HG02973 (cell line): ENCODE results near the gene ASTN2.
"Not testable (repeated sequence)": the region's sequence is repeated elsewhere in the genome, so short reads cannot be mapped to it uniquely, and the experiment has no call there.

Experiments used
- ATAC-seq: cut with Tn5 transposase; IDR thresholded peaks from one replicate; pipeline ENCODE4 v1.9.1; 2021; ENCODE audit warnings: moderate library complexity; ENCODE audit not compliant: unreplicated experiment

ASTN2 gene

DNA sequence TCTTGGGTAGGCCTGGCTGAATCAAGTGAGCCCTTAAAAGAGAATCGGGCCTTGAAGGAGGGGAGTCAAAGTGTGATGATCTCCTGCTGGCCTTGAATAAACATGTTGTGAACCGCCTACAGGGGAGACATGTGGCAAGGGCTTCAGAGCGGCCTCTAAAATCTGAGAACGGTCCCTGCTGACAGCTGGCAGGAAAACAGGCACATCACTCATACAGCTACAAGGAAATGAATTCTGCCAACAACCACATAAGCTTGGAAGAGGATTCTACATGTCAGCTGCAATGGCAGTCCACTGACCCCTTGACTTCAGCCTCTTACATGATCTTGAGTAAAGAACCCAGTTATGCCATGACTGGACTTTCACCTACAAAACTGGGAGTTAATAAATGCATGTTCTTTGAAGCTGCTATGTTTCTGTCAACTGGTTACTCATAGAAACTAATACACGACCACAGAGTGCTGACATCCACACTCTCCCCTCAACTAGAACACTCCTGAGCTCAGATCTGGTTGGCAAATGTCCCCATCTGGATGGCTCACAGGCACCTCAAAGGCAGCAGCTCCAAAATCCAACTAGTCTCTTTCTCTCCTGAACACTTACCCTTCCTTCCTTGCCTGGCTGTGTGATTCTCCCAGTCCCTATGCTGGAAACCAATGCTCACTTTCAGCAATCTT is 333.1 kb downstream of the ASTN2 start:
- ATAC-seq: no peak

- ATAC-seq: no peak
Measured at GRCh38 chr9:117080765-117081390, 334.0 kb downstream of the ASTN2 start.

- no peak for ATAC-seq
Measured at GRCh38 chr9:117076571-117077290, 338.1 kb downstream of the ASTN2 start.

GRCh38 chr9:117075636-117076035 is 339.2 kb downstream of the ASTN2 start:
- no peak for ATAC-seq

DNA sequence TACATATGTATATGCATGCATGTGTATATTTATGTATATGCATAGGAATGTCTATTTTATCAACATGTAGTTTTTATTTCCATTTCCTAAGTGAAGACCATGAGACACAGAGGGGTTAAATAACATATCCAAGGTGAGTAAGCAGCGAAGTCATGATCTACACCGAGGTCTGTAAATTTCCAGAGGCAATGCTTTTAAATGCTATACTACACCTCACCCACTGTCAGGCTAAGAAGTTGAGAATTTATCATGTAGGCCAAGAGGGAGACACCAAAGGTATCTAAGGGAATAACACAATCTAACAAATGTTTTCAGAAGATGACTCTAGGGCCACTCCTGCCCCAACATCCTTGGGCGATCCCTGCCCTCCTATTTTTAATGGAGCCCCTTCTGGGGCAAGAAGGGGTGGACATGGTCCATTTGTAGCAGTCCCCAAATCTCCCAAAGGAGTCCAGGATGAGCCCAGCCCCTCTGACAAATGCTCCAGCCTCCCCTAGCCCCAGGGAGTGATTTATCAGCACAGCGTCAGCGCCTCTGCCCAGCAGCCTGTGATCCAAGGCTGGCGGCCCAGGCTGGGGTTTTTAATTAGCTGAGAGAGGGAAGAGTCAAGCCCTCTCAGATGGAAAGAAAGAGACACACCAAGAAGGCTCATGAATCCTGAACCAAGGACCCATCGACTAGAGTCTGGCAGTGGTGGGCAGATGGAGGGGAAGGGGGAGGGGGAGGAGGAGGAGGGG is 339.9 kb downstream of the ASTN2 start:
- no peak for ATAC-seq

DNA sequence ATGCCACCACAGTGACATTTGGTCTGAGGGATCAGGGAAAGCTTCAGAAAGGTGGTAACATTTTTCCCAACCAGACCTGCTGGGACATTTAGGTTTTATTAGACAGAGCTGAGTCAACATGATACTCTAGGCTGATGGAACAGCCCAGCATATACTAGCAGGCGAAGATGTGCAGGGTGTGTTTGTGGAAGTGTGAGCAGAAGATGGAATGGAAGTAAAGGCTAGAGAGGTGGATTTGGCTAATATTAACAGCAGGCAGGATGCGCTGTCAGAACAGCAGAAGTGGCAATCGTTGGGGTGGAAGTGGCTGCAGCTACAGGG is 340.6 kb downstream of the ASTN2 start:
- ATAC-seq: no peak

DNA sequence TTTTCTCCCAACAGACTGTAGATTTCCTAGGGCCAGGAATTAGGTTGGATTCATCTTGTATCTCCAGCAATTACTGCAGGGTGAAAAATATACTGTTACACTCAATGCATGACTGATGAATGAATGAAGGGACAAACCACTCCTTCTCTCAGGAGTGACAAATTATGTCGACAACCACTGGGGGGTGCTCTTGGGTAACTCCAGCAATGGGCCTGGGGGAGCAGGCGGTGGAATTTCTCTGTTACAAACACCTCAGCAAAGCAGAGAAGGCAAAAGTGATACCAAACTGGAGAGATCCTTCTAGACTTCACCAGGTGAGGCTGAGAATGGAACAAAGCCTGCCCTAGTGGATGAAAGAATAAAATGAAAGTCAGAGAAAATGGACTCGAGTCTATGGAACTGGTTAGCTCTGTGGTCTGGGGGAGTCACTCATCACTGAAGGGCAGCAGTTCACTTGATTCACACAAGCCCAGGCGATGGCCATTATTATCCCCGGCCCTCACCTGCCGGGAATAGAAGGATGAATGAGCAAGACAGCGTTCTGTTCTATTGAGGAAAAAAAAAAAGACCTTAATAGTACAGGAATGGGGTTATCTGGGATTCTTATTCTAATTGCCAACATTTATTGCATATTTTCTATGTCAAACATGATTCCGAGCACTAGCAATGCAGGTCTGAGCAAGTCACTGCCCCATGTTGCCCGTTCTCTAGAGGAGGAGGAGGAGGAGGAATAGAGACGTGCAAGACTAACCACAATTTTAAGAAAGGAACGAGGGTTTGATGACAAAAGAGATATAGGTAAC is 341.1 kb downstream of the ASTN2 start:
- ATAC-seq: no peak

DNA sequence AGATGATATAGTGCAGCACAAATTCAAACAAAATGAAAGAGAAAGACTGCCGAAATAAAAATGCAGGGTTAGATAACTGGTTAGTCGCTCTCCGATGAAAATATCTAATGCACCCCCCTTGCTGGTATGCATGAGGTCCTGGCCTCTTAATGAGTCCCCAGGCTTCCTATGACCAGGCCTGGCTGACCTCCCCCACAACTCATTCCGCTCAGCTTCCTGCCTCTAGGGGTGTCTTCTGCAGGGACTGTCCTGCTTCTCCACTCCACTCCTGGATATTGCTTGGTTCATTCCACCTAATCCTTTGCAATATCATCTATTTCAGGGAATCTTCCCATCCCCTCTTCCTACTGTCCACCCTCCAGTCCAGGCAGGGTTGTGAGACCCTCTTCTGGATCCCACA is 341.8 kb downstream of the ASTN2 start:
- no peak for ATAC-seq

- no peak for ATAC-seq
Measured at GRCh38 chr9:117072216-117072615, 342.6 kb downstream of the ASTN2 start.

DNA sequence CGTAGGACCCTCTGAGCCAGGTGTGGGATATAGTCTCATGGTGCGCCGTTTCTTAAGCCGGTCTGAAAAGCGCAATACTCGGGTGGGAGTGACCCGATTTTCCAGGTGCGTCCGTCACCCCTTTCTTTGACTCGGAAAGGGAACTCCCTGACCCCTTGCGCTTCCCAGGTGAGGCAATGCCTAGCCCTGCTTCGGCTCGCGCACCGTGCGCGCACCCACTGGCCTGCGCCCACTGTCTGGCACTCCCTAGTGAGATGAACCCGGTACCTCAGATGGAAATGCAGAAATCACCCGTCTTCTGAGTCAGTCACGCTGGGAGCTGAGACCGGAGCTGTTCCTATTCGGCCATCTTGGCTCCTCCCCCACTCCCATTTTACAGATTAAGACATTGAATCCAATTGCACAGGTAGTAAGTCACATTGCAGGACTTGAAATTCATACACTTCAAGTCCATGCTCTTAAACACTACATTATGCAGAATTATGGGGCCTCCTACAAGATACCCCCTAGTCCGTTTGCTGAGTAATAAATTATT is 343.1 kb downstream of the ASTN2 start:
- ATAC-seq: not testable (repeated sequence)

- ATAC-seq: no peak
Measured at GRCh38 chr9:117063721-117064471, 351.0 kb downstream of the ASTN2 start.

DNA sequence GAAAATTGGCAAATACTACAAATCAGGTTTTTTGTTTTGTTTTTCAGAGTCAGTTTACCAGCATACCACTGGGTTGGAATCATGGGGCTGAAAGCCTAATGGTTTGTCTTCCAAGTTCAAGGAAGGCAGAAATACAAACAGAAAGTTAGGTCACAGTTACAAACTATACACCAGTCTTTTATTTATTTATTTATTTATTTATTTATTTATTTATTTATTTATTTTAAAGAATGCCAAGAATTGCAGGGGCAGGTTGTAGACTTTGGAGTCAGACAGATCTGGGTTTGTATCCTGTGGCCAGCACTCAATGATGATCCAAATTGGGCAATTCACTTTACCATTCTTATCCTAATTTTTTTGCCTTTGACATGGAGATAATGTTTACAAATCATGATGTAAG is 353.9 kb downstream of the ASTN2 start:
- ATAC-seq: no peak

GRCh38 chr9:117050007-117050406 is 364.9 kb downstream of the ASTN2 start:
- no peak for ATAC-seq

DNA sequence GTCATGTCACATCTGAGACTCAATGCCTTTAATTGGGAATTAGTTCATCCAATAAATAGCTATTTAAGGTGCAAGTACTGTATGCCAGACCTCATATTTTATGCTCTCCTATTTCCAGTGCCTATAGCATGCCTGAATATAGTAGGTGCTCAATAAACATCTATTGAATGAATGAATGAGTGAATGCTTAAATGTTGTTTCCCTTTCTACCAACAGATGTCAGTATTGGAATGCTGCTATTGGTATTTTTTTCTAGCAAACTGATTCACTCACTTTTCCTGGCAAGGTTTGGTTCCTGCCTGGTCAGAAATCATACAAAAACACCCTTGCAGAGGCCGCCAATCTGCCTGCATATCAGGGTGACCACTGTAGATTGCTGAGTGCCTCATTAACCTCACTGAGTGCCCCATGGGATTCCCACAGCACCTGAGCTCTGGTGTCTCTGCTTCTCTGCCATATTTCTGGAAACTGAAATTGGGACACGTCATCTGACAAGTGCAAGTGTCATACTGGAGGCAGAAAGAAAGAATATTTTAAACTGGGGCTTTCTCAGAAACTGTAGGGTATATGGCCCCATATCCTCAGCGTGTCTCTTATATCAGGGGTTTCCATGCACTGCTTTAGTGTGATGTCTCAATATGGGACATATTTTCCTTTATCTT is 368.1 kb downstream of the ASTN2 start:
- ATAC-seq: no peak

DNA sequence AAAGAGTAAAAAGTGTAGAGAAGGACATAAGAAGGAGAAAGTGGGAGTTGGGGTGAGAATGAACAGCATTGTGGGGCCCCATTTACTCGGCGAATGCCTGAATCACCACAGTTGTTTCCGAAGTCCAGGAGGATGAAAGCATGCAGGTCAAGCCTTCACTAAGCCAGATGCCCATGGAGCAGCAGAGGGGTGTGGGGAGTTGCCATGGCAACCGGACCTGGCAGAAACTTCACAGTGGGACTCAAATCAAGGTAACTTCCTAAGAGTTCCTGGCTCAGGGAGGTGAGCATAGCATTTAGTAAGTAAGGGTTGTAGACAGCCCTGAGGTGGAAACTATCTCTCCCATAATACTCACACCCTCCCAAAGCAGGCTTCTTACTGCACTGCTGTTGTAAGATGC is 370.6 kb downstream of the ASTN2 start:
- ATAC-seq: no peak

- ATAC-seq: no peak
Measured at GRCh38 chr9:117043159-117043558, 371.7 kb downstream of the ASTN2 start.

DNA sequence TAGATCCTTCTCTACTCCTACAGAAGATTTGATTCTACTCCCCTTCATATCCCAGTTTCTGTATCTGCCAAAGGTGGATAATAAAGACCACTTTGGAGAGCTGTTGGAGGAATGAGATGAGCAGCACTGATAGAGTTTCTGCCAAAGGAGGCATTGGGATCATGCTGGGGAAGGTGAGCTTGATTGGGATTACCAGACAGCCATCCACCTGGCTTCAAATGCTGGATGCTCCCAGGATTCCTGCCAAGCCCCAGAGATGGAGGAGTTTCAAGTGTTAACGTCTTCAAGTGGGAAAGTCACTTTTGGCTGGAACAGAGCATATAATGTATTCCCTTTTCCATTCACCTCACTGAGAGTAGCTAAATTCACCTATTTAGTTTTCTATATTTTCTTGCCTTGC is 379.3 kb downstream of the ASTN2 start:
- no peak for ATAC-seq

- no peak for ATAC-seq
Measured at GRCh38 chr9:117034866-117035265, 380.0 kb downstream of the ASTN2 start.

GRCh38 chr9:117030254-117030768 is 384.5 kb downstream of the ASTN2 start:
- no peak for ATAC-seq
